Smooth muscle cell (in vitro differentiated cells): ENCODE data around the gene PHOSPHO1. TPM values are rescaled to one million over a fixed set of nuclear protein-coding genes. Genes with fewer than 3 reads are reported as not detected.

Experiments
- DNase-seq: peaks from one replicate; lab custom pipeline; 2025; ENCODE audit not compliant: unreplicated experiment; lab: John Stamatoyannopoulos, UW
- H2AFZ ChIP-seq: fragments of 200-600 bp; sonication (generic); 2 replicates; pipeline ENCODE4 v1.6.0; 2016; ENCODE audit warnings: antibody characterized with exemption, low read depth, mild to moderate bottlenecking
- H3F3A ChIP-seq: fragments of 200-600 bp; sonication (generic); 2 replicates; pipeline ENCODE4 v1.6.0; 2017; ENCODE audit warnings: antibody characterized with exemption, low read depth
- H3K27ac ChIP-seq: fragments of 200-600 bp; sonication (generic); 2 replicates; pipeline ENCODE4 v1.5.1; 2016; ENCODE audit warnings: low read depth, mild to moderate bottlenecking
- H3K27me3 ChIP-seq: fragments of 200-600 bp; sonication (generic); 2 replicates; pipeline ENCODE4 v1.6.1; 2016; ENCODE audit warnings: low read depth, mild to moderate bottlenecking
- H3K36me3 ChIP-seq: fragments of 200-600 bp; sonication (generic); 2 replicates; pipeline ENCODE4 v1.5.1; 2016; ENCODE audit warnings: low read depth
- H3K4me1 ChIP-seq: fragments of 200-600 bp; sonication (generic); 2 replicates; pipeline ENCODE4 v1.5.1; 2016; ENCODE audit warnings: low read depth
- H3K4me2 ChIP-seq: fragments of 200-600 bp; sonication (generic); 2 replicates; pipeline ENCODE4 v1.6.0; 2016; ENCODE audit warnings: mild to moderate bottlenecking
- H3K4me3 ChIP-seq: fragments of 200-600 bp; sonication (generic); 2 replicates; pipeline ENCODE4 v1.5.1; 2016; ENCODE audit warnings: mild to moderate bottlenecking
- H3K79me2 ChIP-seq: fragments of 200-600 bp; sonication (generic); 2 replicates; pipeline ENCODE4 v1.6.0; 2016; ENCODE audit warnings: low read depth, mild to moderate bottlenecking
- H3K9ac ChIP-seq: fragments of 200-600 bp; sonication (generic); 2 replicates; pipeline ENCODE4 v1.6.0; 2016; ENCODE audit warnings: low read depth
- H3K9me3 ChIP-seq: fragments of 200-600 bp; sonication (generic); replicated peaks from 2 replicates; pipeline ENCODE4 v1.5.1; 2016; ENCODE audit warnings: low read depth
- H4K20me1 ChIP-seq: fragments of 200-600 bp; sonication (generic); 2 replicates; pipeline ENCODE4 v1.6.0; 2016; ENCODE audit warnings: low read depth
- WGBS: methylation state at CpG from one replicate; pipeline ENCODE4 v1.1.7; 2016; ENCODE audit warnings: low lambda C conversion rate; 5-methylcytosine and 5-hydroxymethylcytosine counted together
- polyA plus RNA-seq: library from polyadenylated mRNA; unstranded; fragments of >200 nt; fragmentation: Nextera tagmentation; extraction: Ambion mirVana; gene quantifications from 2 replicates; pipeline ENCODE4 v1.2.1, GENCODE V29; 2016
- total RNA-seq: library from RNA; depleted of rRNA; stranded (reverse); fragments of >200 nt; gene quantifications from 2 replicates; pipeline ENCODE4 v1.2.3, GENCODE V29; 2014
- TF ChIP-seq, protein P1 (sequence below): fragments of 200-600 bp; sonication (generic); IDR thresholded peaks from 2 replicates; pipeline ENCODE4 v1.5.1; 2017; ENCODE audit warnings: borderline replicate concordance, mild to moderate bottlenecking, antibody characterized with exemption; ENCODE audit not compliant: insufficient read depth, poor library complexity, severe bottlenecking

PHOSPHO1 gene
- total and polyA plus RNA-seq, 2 experiments from 2014 or later: 3.0 to 4.2 TPM

GRCh38 chr17:49240619-49241018, 10.0 kb upstream of the PHOSPHO1 start:
- Histone ChIP-seq H3K4me2 (no peak overlapping the region), H3K9ac (no peak overlapping the region), H3K79me2 (no peaks in the 10 kb centered on the region), H4K20me1 (no peaks in the 10 kb centered on the region), H2AFZ (no peak overlapping the region), H3K36me3 (no peaks in the 10 kb centered on the region), H3F3A (no peaks in the 10 kb centered on the region), H3K4me1 (no peaks in the 10 kb centered on the region), H3K4me3 (no peak overlapping the region), H3K27me3 (no peaks in the 10 kb centered on the region), H3K27ac (no peak overlapping the region), H3K9me3 (no peaks in the 10 kb centered on the region)
- no peak for DNase-seq
- TF ChIP-seq, protein P1, sequence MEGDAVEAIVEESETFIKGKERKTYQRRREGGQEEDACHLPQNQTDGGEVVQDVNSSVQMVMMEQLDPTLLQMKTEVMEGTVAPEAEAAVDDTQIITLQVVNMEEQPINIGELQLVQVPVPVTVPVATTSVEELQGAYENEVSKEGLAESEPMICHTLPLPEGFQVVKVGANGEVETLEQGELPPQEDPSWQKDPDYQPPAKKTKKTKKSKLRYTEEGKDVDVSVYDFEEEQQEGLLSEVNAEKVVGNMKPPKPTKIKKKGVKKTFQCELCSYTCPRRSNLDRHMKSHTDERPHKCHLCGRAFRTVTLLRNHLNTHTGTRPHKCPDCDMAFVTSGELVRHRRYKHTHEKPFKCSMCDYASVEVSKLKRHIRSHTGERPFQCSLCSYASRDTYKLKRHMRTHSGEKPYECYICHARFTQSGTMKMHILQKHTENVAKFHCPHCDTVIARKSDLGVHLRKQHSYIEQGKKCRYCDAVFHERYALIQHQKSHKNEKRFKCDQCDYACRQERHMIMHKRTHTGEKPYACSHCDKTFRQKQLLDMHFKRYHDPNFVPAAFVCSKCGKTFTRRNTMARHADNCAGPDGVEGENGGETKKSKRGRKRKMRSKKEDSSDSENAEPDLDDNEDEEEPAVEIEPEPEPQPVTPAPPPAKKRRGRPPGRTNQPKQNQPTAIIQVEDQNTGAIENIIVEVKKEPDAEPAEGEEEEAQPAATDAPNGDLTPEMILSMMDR: no peak
- 65% methylated on average over 1 of the region's 1 CpG for WGBS

GRCh38 chr17:49239963-49240362, 9.4 kb upstream of the PHOSPHO1 start:
- no peaks in the 10 kb centered on the region for H3K27me3 ChIP-seq
- no peak overlapping the region for H3K4me3 ChIP-seq
- no peak overlapping the region for H3K4me2 ChIP-seq
- TF ChIP-seq, protein P1: no peak
- no peak overlapping the region for H3K9ac ChIP-seq
- no peak for DNase-seq
- 94% methylated on average over 1 of the region's 1 CpG for WGBS
- H4K20me1 ChIP-seq: no peaks in the 10 kb centered on the region
- no peak overlapping the region for H2AFZ ChIP-seq
- no peaks in the 10 kb centered on the region for H3K79me2 ChIP-seq
- H3F3A ChIP-seq: no peaks in the 10 kb centered on the region
- H3K36me3 ChIP-seq: no peaks in the 10 kb centered on the region
- H3K9me3 ChIP-seq: no peaks in the 10 kb centered on the region
- H3K4me1 ChIP-seq: no peaks in the 10 kb centered on the region
- no peak overlapping the region for H3K27ac ChIP-seq

DNA sequence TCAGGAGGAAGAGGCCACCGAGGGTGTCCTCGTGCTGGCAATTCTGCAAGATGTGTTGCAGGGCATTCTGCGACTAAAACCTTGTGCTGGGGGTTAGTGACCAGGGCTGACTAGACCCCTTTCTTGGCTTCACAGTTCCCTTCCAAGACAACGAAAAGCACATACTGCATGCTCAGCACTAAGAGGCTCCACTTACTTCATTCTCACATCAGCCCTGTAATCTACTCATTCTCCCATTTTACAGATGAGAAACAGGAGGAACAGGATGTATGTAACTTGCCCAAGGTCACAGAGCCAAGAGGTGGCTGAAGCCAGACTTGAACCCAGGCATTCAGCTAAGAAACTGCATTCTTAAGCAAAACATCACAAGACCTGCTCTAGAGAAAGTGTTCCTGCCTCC, 5.3 kb upstream of the PHOSPHO1 start:
- TF ChIP-seq, protein P1: no peak
- no peaks in the 10 kb centered on the region for H3K4me1 ChIP-seq

GRCh38 chr17:49234509-49235080, 4.0 kb upstream of the PHOSPHO1 start:
- Histone ChIP-seq H3K4me2 (no peak overlapping the region), H3K27ac (no peak overlapping the region), H2AFZ (no peak overlapping the region), H3K9ac (no peak overlapping the region), H3K4me3 (no peak overlapping the region), H3K27me3 (no peaks in the 10 kb centered on the region), H3K79me2 (no peaks in the 10 kb centered on the region), H3F3A (no peaks in the 10 kb centered on the region), H3K9me3 (no peaks in the 10 kb centered on the region), H3K36me3 (no peaks in the 10 kb centered on the region), H3K4me1 (no peaks in the 10 kb centered on the region), H4K20me1 (no peaks in the 10 kb centered on the region)
- TF ChIP-seq, protein P1: no peak
- 94% methylated on average over 5 of the region's 5 CpGs for WGBS
- no peak for DNase-seq

More for the DNA sequence above, 5.3 kb upstream of the PHOSPHO1 start:
- no peaks in the 10 kb centered on the region for H4K20me1 ChIP-seq
- H3K36me3 ChIP-seq: no peaks in the 10 kb centered on the region
- H3K9ac ChIP-seq: no peak overlapping the region
- no peak overlapping the region for H3K4me2 ChIP-seq
- H3K9me3 ChIP-seq: no peaks in the 10 kb centered on the region
- no peak overlapping the region for H2AFZ ChIP-seq
- H3K27me3 ChIP-seq: no peaks in the 10 kb centered on the region
- 86% methylated on average over 4 of the region's 4 CpGs for WGBS
- DNase-seq: no peak
- H3K27ac ChIP-seq: no peak overlapping the region
- no peaks in the 10 kb centered on the region for H3F3A ChIP-seq
- H3K79me2 ChIP-seq: no peaks in the 10 kb centered on the region
- H3K4me3 ChIP-seq: no peak overlapping the region
